Right atrium auricular region (tissue), 2 donors: ENCODE results near the gene TBRG4. TPM values are rescaled to one million over a fixed set of nuclear protein-coding genes. Genes with fewer than 3 reads are reported as not detected.
A peak's percentile ranks its signal among the peaks of the same experiment; 100 is the strongest.

Experiments
- DNase-seq: peaks from one replicate; pipeline ENCODE4 v3.0.0-alpha.2; 2019; ENCODE audit warnings: low spot score
- H3K27ac ChIP-seq, 2 donors: fragments of 200-600 bp; sonication (generic); 1 replicate in 1 of 2; 2 replicates in 1 of 2; pipeline ENCODE4 v1.5.1; 2016 to 2019
- H3K27me3 ChIP-seq, 2 donors: fragments of 200-600 bp; sonication (generic); one replicate each; pipeline versions ENCODE4 v1.5.1 to v1.6.0; 2017 to 2019
- H3K36me3 ChIP-seq: fragments of 200-600 bp; sonication (generic); one replicate; pipeline ENCODE4 v1.5.1; 2016
- H3K4me1 ChIP-seq, 2 donors: fragments of 200-600 bp; sonication (generic); one replicate each; pipeline versions ENCODE4 v1.5.1 to v1.6.0; 2017 to 2019
- H3K4me3 ChIP-seq, 2 donors: fragments of 200-600 bp; sonication (generic); 1 replicate in 1 of 2; 2 replicates in 1 of 2; pipeline ENCODE4 v1.5.1; 2017 to 2019; ENCODE audit warnings: mild to moderate bottlenecking in 1 of 2, moderate library complexity in 1 of 2
- H3K9me3 ChIP-seq, 2 donors: fragments of 200-600 bp; sonication (generic); one replicate each; pipeline ENCODE4 v1.5.1; 2019
- CTCF ChIP-seq, 2 donors: fragments of 200-600 bp; sonication (generic); IDR thresholded peaks; one replicate each; pipeline ENCODE4 v1.5.1; 2019; ENCODE audit warnings: antibody characterized with exemption in 2 of 2
- total RNA-seq, 2 donors: library from RNA; depleted of rRNA; stranded (reverse); fragments of >200 nt; gene quantifications; one replicate each; pipeline ENCODE4 v1.1.0, GENCODE V29; 2016

TBRG4 gene
- total RNA-seq, 2 donors from 2014 or later: 46.1 to 48.2 TPM

- Histone ChIP-seq H3K27ac (no peak overlapping the region), H3K36me3 (no peaks in the 10 kb centered on the region), H3K27me3 (no peaks in the 10 kb centered on the region), H3K4me3 (no peak overlapping the region), H3K4me1 (no peaks in the 10 kb centered on the region), H3K9me3 (no peaks in the 10 kb centered on the region)
- no peak for TF ChIP-seq CTCF (IDR thresholded peaks at IDR 0.05)
- no peak for DNase-seq
Observed at GRCh38 chr7:45138433-45139267, 27.2 kb upstream of the TBRG4 start.

- no peaks in the 10 kb centered on the region for H3K36me3 ChIP-seq
- H3K27me3 ChIP-seq: no peaks in the 10 kb centered on the region
- no peak overlapping the region for H3K4me3 ChIP-seq
- no peaks in the 10 kb centered on the region for H3K4me1 ChIP-seq
- peak; percentile 78 to 88 for TF ChIP-seq CTCF (IDR thresholded peaks at IDR 0.05)
- no peak for DNase-seq
- H3K9me3 ChIP-seq: no peaks in the 10 kb centered on the region
- no peak overlapping the region for H3K27ac ChIP-seq
Observed at GRCh38 chr7:45136106-45137060, 24.9 kb upstream of the TBRG4 start.

- DNase-seq: no peak
- no peak for TF ChIP-seq CTCF (IDR thresholded peaks at IDR 0.05)
- H3K9me3 ChIP-seq: no peaks in the 10 kb centered on the region
- H3K36me3 ChIP-seq: no peaks in the 10 kb centered on the region
- no peaks in the 10 kb centered on the region for H3K4me1 ChIP-seq
- no peaks in the 10 kb centered on the region for H3K27me3 ChIP-seq
- H3K4me3 ChIP-seq: no peak overlapping the region
- H3K27ac ChIP-seq: no peak overlapping the region
Observed at GRCh38 chr7:45133877-45134276, 22.4 kb upstream of the TBRG4 start.

GRCh38 chr7:45133352-45133751 lies 21.9 kb upstream of the TBRG4 start:
- H3K4me3 ChIP-seq: no peak overlapping the region
- no peak for TF ChIP-seq CTCF (IDR thresholded peaks at IDR 0.05)
- H3K27ac ChIP-seq: no peak overlapping the region
- no peak for DNase-seq
- no peaks in the 10 kb centered on the region for H3K4me1 ChIP-seq
- no peaks in the 10 kb centered on the region for H3K9me3 ChIP-seq
- H3K27me3 ChIP-seq: no peaks in the 10 kb centered on the region
- no peaks in the 10 kb centered on the region for H3K36me3 ChIP-seq

GRCh38 chr7:45132708-45133320 lies 21.3 kb upstream of the TBRG4 start:
- Histone ChIP-seq H3K9me3 (no peaks in the 10 kb centered on the region), H3K27ac (no peak overlapping the region), H3K27me3 (no peaks in the 10 kb centered on the region), H3K36me3 (no peaks in the 10 kb centered on the region), H3K4me1 (no peaks in the 10 kb centered on the region), H3K4me3 (no peak overlapping the region)
- no peak for DNase-seq
- no peak for TF ChIP-seq CTCF (IDR thresholded peaks at IDR 0.05)
